Loucy (cell line): ENCODE results near the gene TBX3.

Experiments
- CTCF ChIP-seq: fragments of 200-600 bp; sonication (generic); conservative IDR thresholded peaks from 2 replicates; pipeline ENCODE4 v1.5.1; 2014; ENCODE audit warnings: mild to moderate bottlenecking, antibody characterized with exemption, low read length
- EZH2phosphoT487 ChIP-seq: fragments of 200-600 bp; IDR thresholded peaks from 2 replicates; pipeline ENCODE4 v1.6.1; 2018; ENCODE audit warnings: antibody characterized with exemption, mild to moderate bottlenecking, moderate library complexity, borderline replicate concordance

GRCh38 chr12:114674251-114675047 lies 9.5 kb downstream of the TBX3 start:
- TF ChIP-seq CTCF (no peak), EZH2phosphoT487 (no peak)
